GM12801 (cell line): ENCODE data around the gene SCG2.

Experiments
- CTCF ChIP-seq: IDR thresholded peaks from one replicate; pipeline ENCODE4 v1.5.1; 2011; ENCODE audit warnings: control low read depth; ENCODE audit not compliant: insufficient read length; ENCODE audit errors: extremely low read depth

Gene SCG2

GRCh38 chr2:223597076-223597475, 5.1 kb downstream of the SCG2 start:
- TF ChIP-seq CTCF = no peak

GRCh38 chr2:223596208-223596607, 6.0 kb downstream of the SCG2 start:
- TF ChIP-seq CTCF = no peak

- TF ChIP-seq CTCF = no peak
These were observed 7.3 kb downstream of the SCG2 start for GRCh38 chr2:223594831-223595230.

GRCh38 chr2:223594259-223594658, 7.9 kb downstream of the SCG2 start:
- no peak for TF ChIP-seq CTCF

- no peak for TF ChIP-seq CTCF
These were observed 10.6 kb downstream of the SCG2 start for GRCh38 chr2:223591596-223591995.

- no peak for TF ChIP-seq CTCF
These were observed 11.2 kb downstream of the SCG2 start for GRCh38 chr2:223590964-223591363.

GRCh38 chr2:223589901-223590300, 12.3 kb downstream of the SCG2 start:
- TF ChIP-seq CTCF = no peak

GRCh38 chr2:223588251-223588650, 13.9 kb downstream of the SCG2 start:
- TF ChIP-seq CTCF = no peak
